PC-3 (cell line): Measurements from ENCODE around the gene DUSP2. TPM values are rescaled to one million over a fixed set of nuclear protein-coding genes. Genes with fewer than 3 reads are reported as not detected.

ENCODE experiments used
- ATAC-seq: fragments of 200-7000 bp; cut with Tn5 transposase; 2 replicates; pipeline ENCODE4 v1.9.1; 2020; ENCODE audit warnings: mild to moderate bottlenecking, moderate library complexity
- BruUV-seq: library from RNA; stranded (reverse); fragments of 400-500 nt; replicated peaks from 2 replicates; lab custom pipeline; 2021; lab: Mats Ljungman, UMichigan
- CTCF ChIA-PET: fragments of 300-600 bp; sonication (Branson Sonifier 250); formaldehyde crosslinking; loops from one replicate; lab custom pipeline; 2022; ENCODE audit warnings: antibody characterized with exemption; lab: Charles Lee
- POLR2A ChIA-PET: fragments of 300-600 bp; sonication (Branson Sonifier 250); formaldehyde crosslinking; loops from one replicate; lab custom pipeline; 2022; ENCODE audit warnings: antibody characterized with exemption; ENCODE audit not compliant: unreplicated experiment; lab: Charles Lee
- DNase-seq: peaks from one replicate; pipeline ENCODE4 v3.0.0-alpha.2; 2015
- H2AFZ ChIP-seq: fragments of 300-600 bp; sonication (generic); 2 replicates; pipeline ENCODE4 v1.6.0; 2016; ENCODE audit warnings: antibody characterized with exemption, low read length
- H3F3A ChIP-seq: fragments of 300-600 bp; sonication (generic); one replicate; pipeline ENCODE4 v1.6.0; 2017; ENCODE audit warnings: antibody characterized with exemption, low read length, control low read depth, mild to moderate bottlenecking; ENCODE audit not compliant: unreplicated experiment
- H3K27ac ChIP-seq: fragments of 300-600 bp; sonication (generic); 2 replicates; pipeline ENCODE4 v1.5.1; 2016; ENCODE audit warnings: mild to moderate bottlenecking, low read length
- H3K27me3 ChIP-seq: fragments of 300-600 bp; sonication (generic); 2 replicates; pipeline ENCODE4 v1.6.1; 2016; ENCODE audit warnings: low read length, mixed read lengths
- H3K36me3 ChIP-seq: fragments of 300-600 bp; sonication (generic); 2 replicates; pipeline ENCODE4 v1.6.1; 2016; ENCODE audit warnings: low read depth, mixed run types, low read length, mixed read lengths
- H3K4me1 ChIP-seq: fragments of 300-600 bp; sonication (generic); 2 replicates; pipeline ENCODE4 v1.5.1; 2016; ENCODE audit warnings: low read length; ENCODE audit not compliant: insufficient read depth
- H3K4me2 ChIP-seq: fragments of 300-600 bp; sonication (generic); 2 replicates; pipeline ENCODE4 v1.6.0; 2016; ENCODE audit warnings: low read length
- H3K4me3 ChIP-seq: fragments of 300-600 bp; sonication (generic); 2 replicates; pipeline ENCODE4 v1.5.1; 2016; ENCODE audit warnings: mild to moderate bottlenecking, low read length, mixed read lengths
- H3K79me2 ChIP-seq: fragments of 300-600 bp; sonication (generic); 2 replicates; pipeline ENCODE4 v1.6.1; 2017; ENCODE audit warnings: low read length, mixed read lengths
- H3K9ac ChIP-seq: fragments of 300-600 bp; sonication (generic); 2 replicates; pipeline ENCODE4 v1.6.0; 2016; ENCODE audit warnings: mild to moderate bottlenecking, low read length
- H3K9me2 ChIP-seq: fragments of 300-600 bp; sonication (generic); replicated peaks from 2 replicates; pipeline ENCODE4 v1.6.1; 2016; ENCODE audit warnings: mixed run types, low read length, mixed read lengths
- H3K9me3 ChIP-seq: fragments of 300-600 bp; sonication (generic); 2 replicates; pipeline ENCODE4 v1.6.1; 2016; ENCODE audit warnings: low read length, mixed read lengths
- H4K20me1 ChIP-seq: fragments of 300-600 bp; sonication (generic); 2 replicates; pipeline ENCODE4 v1.6.1; 2016; ENCODE audit warnings: low read length, mixed read lengths
- CTCF ChIP-seq: fragments of 300-600 bp; sonication (generic); conservative IDR thresholded peaks from 2 replicates; pipeline ENCODE4 v1.5.1; 2017; ENCODE audit warnings: antibody characterized with exemption, low read depth, mild to moderate bottlenecking, low read length
- EZH2 ChIP-seq: fragments of 300-600 bp; sonication (generic); IDR thresholded peaks from one replicate; pipeline ENCODE4 v1.6.1; 2017; ENCODE audit warnings: antibody characterized with exemption, mild to moderate bottlenecking, low read length; ENCODE audit not compliant: unreplicated experiment
- EZH2phosphoT487 ChIP-seq: fragments of 300-600 bp; sonication (generic); IDR thresholded peaks from 2 replicates; pipeline ENCODE4 v1.6.1; 2018; ENCODE audit warnings: mild to moderate bottlenecking, antibody characterized with exemption, low read length, borderline replicate concordance
- intact Hi-C: fragments of 100-400 bp; cut with micrococcal nuclease; formaldehyde crosslinking; loops from 2 replicates; pipeline ENCODE4 v1.9.0; 2023
- total RNA-seq: library from RNA; depleted of rRNA; stranded (reverse); fragments of >200 nt; gene quantifications from 2 replicates; pipeline ENCODE4 v1.2.3, GENCODE V29; 2014

DUSP2 gene
- total RNA-seq, 1 experiment from 2014 or later = 6.9 TPM

- H3K36me3 ChIP-seq = no peaks in the 10 kb centered on the region
- H3K4me3 ChIP-seq = no peak overlapping the region
- H3K27ac ChIP-seq = no peak overlapping the region
- no peaks in the 10 kb centered on the region for H3K27me3 ChIP-seq
- H3K9me2 ChIP-seq = no peaks in the 10 kb centered on the region
- H2AFZ ChIP-seq = no peak overlapping the region
- no TSS peak for BruUV-seq
- ChIA-PET POLR2A (no interaction called here), CTCF (no interaction called here)
- ATAC-seq = no peak
- H3K9me3 ChIP-seq = no peaks in the 10 kb centered on the region
- no peak for TF ChIP-seq EZH2
- no peak for TF ChIP-seq CTCF
- no peak for TF ChIP-seq EZH2phosphoT487
- H3K9ac ChIP-seq = no peak overlapping the region
- intact Hi-C loops = no loop called here
- no peaks in the 10 kb centered on the region for H3K4me1 ChIP-seq
- no peak overlapping the region for H3K4me2 ChIP-seq
- DNase-seq = no peak
- H3F3A ChIP-seq = no peaks in the 10 kb centered on the region
- no peaks in the 10 kb centered on the region for H4K20me1 ChIP-seq
- no peaks in the 10 kb centered on the region for H3K79me2 ChIP-seq
Observed at GRCh38 chr2:96103761-96104486, 41.3 kb downstream of the DUSP2 start.

- H3K4me2 ChIP-seq = no peak overlapping the region
- DNase-seq (no peak), ATAC-seq (no peak)
- no peak overlapping the region for H3K4me3 ChIP-seq
- H3K9me2 ChIP-seq = no peaks in the 10 kb centered on the region
- ChIA-PET CTCF (interaction anchor here (0.6 kb wide), 1 partner anchor 10 kb away, joined by 3 read pairs; no protein-coding TSS in a partner anchor), POLR2A (no interaction called here)
- no TSS peak for BruUV-seq
- no peaks in the 10 kb centered on the region for H3K9me3 ChIP-seq
- H3K27me3 ChIP-seq = no peaks in the 10 kb centered on the region
- intact Hi-C loops = no loop called here
- no peak for TF ChIP-seq EZH2
- no peak for TF ChIP-seq CTCF
- TF ChIP-seq EZH2phosphoT487 = no peak
- no peaks in the 10 kb centered on the region for H3K36me3 ChIP-seq
- H3K4me1 ChIP-seq = no peaks in the 10 kb centered on the region
- H2AFZ ChIP-seq = no peak overlapping the region
- H4K20me1 ChIP-seq = no peaks in the 10 kb centered on the region
- H3K9ac ChIP-seq = no peak overlapping the region
- H3K27ac ChIP-seq = no peak overlapping the region
- H3F3A ChIP-seq = no peaks in the 10 kb centered on the region
- no peaks in the 10 kb centered on the region for H3K79me2 ChIP-seq
Observed at GRCh38 chr2:96103187-96103601, 42.0 kb downstream of the DUSP2 start.

GRCh38 chr2:96102596-96103186 lies 42.5 kb downstream of the DUSP2 start:
- Histone ChIP-seq H3K4me1 (no peaks in the 10 kb centered on the region), H3K4me3 (no peak overlapping the region), H3K27ac (no peak overlapping the region), H3K9me2 (no peaks in the 10 kb centered on the region), H3F3A (no peaks in the 10 kb centered on the region), H2AFZ (no peak overlapping the region), H3K9me3 (no peaks in the 10 kb centered on the region), H3K27me3 (no peaks in the 10 kb centered on the region), H3K79me2 (no peaks in the 10 kb centered on the region), H3K9ac (no peak overlapping the region), H4K20me1 (no peaks in the 10 kb centered on the region), H3K4me2 (no peak overlapping the region), H3K36me3 (no peaks in the 10 kb centered on the region)
- ChIA-PET CTCF (interaction anchor here (0.6 kb wide), 1 partner anchor 11 kb away, joined by 3 read pairs; no protein-coding TSS in a partner anchor), POLR2A (no interaction called here)
- ATAC-seq = no peak
- no peak for DNase-seq
- intact Hi-C loops = no loop called here
- no TSS peak for BruUV-seq
- TF ChIP-seq EZH2phosphoT487 = no peak
- no peak for TF ChIP-seq CTCF
- no peak for TF ChIP-seq EZH2
